Myocyte (in vitro differentiated cells): ENCODE measurements around the gene MAML1. TPM values are rescaled to one million over a fixed set of nuclear protein-coding genes. Genes with fewer than 3 reads are reported as not detected.
"Not testable (repeated sequence)": the region's sequence is repeated elsewhere in the genome, so short reads cannot be mapped to it uniquely, and the experiment has no call there.

ENCODE experiments used
- DNase-seq: peaks from one replicate; pipeline ENCODE4 v3.0.0-alpha.2; 2012; ENCODE audit warnings: low read depth
- polyA plus RNA-seq: library from polyadenylated mRNA; unstranded; fragments of >200 nt; gene quantifications from one replicate; pipeline ENCODE4 v1.2.1, GENCODE V29; 2012; ENCODE audit warnings: missing spikeins
- total RNA-seq: library from RNA; depleted of rRNA; stranded (reverse); fragments of >200 nt; gene quantifications from 2 replicates; pipeline ENCODE4 v1.2.3, GENCODE V29; 2014

MAML1 gene, protein sequence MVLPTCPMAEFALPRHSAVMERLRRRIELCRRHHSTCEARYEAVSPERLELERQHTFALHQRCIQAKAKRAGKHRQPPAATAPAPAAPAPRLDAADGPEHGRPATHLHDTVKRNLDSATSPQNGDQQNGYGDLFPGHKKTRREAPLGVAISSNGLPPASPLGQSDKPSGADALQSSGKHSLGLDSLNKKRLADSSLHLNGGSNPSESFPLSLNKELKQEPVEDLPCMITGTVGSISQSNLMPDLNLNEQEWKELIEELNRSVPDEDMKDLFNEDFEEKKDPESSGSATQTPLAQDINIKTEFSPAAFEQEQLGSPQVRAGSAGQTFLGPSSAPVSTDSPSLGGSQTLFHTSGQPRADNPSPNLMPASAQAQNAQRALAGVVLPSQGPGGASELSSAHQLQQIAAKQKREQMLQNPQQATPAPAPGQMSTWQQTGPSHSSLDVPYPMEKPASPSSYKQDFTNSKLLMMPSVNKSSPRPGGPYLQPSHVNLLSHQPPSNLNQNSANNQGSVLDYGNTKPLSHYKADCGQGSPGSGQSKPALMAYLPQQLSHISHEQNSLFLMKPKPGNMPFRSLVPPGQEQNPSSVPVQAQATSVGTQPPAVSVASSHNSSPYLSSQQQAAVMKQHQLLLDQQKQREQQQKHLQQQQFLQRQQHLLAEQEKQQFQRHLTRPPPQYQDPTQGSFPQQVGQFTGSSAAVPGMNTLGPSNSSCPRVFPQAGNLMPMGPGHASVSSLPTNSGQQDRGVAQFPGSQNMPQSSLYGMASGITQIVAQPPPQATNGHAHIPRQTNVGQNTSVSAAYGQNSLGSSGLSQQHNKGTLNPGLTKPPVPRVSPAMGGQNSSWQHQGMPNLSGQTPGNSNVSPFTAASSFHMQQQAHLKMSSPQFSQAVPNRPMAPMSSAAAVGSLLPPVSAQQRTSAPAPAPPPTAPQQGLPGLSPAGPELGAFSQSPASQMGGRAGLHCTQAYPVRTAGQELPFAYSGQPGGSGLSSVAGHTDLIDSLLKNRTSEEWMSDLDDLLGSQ
- 13.8 and 14.0 TPM in 2 replicates for total RNA-seq
- polyA plus RNA-seq, result 13.2 TPM

GRCh38 chr5:179732412-179732917 lies at the start of gene MAML1:
TSS of gene MAML1 (plus strand) at chr5:179732822. CDS start at chr5:179733113, 291 bp downstream.
- peak; percentile 100 for DNase-seq

DNA sequence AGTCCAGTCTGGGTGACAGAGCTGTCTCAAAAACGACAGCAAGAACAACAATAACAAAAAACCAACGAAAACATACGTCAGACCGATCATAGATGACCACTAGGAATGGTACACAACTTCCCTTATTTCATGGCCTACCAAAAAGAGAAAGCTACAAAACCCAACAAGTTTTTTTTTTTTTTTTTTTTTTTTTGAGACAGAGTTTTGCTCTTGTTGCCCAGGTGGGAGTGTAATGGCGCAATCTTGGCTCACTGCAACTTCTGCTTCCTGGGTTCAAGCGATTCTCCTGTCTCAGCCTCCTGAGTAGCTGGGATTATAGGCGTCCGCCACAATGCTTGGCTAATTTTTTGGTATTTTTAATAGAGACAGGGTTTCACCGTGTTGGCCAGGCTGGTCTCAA lies 43.4 kb upstream of the MAML1 start:
- not testable (repeated sequence) for DNase-seq

- DNase-seq, result no peak
These were observed 38.1 kb upstream of the MAML1 start for GRCh38 chr5:179694561-179694960.

- no peak for DNase-seq
These were observed 36.0 kb upstream of the MAML1 start for GRCh38 chr5:179696603-179697002.

DNA sequence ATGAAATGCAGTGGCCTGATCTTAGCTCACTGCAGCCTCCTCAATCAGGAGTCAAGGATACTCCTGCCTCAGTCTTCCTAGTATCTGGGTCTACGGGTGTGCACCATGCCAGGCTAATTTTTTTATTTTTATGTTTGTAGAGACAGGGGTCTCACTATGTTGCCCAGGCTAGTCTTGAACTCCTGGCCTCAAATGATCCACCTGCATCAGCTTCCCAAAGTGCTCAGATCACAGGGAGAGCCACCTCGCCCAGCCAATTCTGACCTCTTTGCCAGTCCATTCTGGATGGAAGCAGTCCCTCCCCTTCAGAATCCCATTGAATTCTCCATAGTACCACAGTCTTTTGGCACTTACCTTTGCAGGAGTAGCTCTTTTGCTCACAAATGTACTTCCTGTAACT lies 35.5 kb upstream of the MAML1 start:
- DNase-seq, result no peak

DNA sequence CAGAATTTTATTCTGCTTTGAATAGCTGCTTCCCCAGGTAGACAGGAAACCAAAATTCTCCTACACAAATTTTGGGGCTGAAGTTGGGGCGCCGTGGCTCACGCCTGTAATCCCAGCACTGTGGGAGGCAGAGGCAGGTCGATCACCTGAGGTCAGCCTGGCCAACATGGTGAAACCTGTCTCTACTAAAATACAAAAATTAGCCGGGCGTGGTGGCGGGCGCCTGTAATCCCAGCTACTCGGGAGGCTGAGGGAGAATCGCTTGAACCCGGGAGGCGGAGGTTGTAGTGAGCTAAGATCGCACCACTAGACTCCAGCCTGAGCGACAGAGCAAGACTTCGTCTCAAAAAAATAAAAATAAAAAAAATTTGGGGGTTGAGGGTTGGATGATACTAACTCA lies 35.1 kb upstream of the MAML1 start:
- DNase-seq, result not testable (repeated sequence)

DNA sequence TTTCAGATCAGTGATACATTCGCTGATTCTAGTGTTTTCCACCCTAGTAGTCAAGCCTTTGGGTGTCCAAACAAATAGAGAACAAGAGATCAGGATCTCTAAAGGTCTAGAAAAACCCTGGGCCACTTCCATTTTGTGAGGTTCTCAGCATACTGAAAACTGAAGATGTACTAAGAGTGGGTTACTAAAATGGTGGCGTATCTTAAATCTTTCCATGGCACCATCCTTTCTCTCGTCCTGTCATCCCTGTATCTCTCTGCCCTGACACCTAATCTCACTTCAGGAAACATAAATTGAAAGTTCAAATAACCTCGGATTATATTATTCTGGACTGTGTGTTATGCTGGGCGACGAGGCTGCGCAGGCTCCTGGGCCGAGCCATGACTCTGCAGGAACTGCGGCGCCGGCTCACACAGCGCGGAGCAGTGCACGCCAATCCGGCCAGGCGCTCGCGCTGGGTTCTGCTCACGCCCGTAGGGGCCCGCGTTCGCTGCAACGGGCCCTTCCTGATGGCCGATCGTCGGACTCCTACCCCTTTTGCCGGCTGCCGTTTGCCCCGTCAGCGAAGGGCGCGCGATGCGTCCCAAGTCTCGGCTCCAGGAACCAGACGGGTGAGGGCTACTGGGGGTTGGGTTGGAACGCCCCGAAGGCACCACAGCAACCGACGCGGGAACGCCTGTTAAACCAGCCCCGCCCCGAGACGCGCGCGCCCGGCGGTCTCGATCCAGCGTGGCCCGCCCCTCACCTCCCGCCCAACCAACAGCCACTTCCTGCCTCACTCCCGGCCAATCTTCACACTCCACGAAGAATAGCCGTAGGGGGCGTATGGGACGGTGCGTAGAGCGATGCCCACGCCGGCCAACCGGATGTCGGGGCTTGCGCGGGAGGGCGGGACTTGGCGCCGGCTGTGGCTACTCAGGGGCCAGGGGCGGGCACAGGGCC lies 34.4 kb upstream of the MAML1 start:
- DNase-seq, result peak; percentile 100

GRCh38 chr5:179698935-179699615 lies 33.5 kb upstream of the MAML1 start, which contains the start of gene CANX:
TSS of gene CANX (plus strand) at chr5:179698967. CDS start at chr5:179705682, 6,715 bp downstream.
- peak; percentile 41 for DNase-seq

- DNase-seq, result peak; percentile 64
These were observed 32.9 kb upstream of the MAML1 start for GRCh38 chr5:179699616-179700237.

DNA sequence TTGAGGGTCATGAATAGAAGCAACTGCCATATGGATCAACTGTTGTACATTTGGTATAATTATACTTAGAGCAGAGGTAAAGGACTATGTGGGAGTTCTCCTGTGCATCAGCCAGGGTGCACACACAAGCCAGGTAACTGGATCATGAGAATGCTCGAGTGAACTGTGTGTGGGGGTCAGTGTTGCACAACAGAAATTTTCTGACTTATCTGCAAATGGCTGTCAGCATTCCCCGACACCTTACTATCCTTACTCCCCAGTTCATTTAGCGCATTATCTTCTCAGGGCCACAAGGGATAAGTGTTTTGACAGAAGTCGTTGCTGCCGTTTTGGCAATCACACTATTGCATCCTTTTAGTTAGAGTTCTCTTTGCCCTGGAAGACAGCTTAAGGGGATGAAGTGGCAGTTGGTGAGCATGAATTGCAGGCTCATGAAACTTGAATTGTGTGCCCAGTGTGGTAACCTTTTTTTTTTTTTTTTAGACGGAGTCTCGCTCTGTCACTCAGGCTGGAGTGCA lies 32.2 kb upstream of the MAML1 start:
- no peak for DNase-seq

- no peak for DNase-seq
These were observed 16.3 kb upstream of the MAML1 start for GRCh38 chr5:179716286-179716685.

DNA sequence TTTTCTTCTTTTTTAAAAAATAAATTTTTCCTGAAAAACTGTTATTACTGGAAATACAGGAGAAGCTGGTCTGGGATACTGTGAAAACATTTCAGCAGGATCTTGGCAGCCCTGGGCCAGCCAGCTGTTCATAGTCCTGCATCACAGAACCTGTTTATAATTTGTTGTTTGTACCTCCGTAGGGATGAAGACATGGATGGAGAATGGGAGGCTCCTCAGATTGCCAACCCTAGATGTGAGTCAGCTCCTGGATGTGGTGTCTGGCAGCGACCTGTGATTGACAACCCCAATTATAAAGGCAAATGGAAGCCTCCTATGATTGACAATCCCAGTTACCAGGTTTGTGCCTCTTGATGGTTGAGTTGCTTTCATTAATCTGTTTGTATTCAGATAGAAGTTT lies 12.4 kb upstream of the MAML1 start:
- peak; percentile 18 for DNase-seq

DNA sequence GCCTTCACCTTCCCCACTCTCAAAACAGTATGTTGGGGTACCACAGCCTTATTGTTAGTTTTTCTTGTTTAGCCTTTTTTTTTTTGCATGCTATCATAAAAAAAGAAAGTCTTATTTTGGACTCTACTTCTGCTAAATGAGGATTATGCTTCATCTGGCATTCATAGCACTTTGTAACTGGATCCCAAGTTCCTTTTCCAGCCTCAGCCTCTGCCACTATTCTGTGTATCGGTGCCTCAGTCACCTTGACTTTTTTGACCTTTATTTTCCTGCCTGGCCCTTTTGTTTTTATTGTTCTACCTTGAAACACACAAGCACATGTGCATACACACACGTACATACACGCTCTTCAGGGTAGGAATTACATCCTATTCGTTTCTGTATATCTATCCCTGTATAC lies 8.5 kb upstream of the MAML1 start:
- no peak for DNase-seq

DNA sequence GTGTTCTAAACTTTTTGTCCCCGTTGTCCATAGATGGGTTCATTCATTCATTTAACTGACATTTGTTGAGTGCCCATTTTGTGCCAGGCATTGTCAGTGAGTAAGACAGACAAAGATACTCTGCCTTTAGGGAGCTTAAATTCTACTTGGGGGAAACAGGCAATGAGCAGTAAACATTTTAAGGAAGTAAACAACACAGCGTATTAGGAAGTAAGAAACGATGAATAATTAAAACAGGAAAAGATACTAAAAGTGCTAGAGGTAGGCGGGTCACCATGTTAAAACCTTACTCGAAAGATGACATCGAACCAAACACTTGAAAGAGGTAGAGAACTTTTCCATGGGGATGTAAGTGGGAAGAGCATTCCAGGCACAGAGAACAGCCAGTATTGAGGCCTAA lies 5.5 kb upstream of the MAML1 start:
- no peak for DNase-seq

DNA sequence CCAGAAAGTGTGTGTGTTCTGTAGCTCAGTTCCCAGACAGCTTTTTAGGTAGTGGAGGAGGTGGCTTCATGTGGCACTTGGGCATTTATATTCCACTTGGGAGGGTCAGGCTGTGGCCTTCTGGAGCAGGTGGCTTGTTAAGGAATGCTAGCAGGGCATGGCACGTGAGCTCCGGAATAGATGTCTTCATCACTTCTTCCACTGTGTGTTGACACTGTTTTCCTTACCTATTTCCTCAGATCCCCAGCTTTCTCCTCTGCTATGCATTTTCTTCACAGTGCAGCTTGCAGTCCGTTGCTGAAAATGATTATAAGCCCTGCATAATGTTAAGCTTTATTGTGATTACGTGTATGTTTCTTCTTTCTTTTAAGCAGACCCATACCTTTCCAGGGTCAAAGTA lies 3.3 kb upstream of the MAML1 start:
- peak; percentile 30 for DNase-seq

DNA sequence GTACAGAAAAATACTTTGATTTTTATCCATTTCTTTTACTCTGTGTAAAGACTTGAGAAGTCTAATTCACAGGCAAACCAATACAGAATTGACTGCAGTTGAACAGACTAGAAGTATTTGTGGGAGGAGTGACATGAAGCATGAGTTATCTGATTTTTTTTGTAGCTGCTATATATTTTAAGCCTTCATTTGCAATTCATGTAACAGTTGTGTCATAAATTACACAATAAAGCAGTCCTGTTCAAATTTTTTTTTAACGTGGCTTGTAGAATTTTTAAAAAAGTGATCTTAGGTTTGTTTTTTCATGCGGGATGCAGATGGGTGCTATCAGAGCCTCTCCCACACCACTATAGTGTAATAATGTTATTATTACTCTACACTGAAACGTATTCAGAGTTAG lies 2.9 kb upstream of the MAML1 start:
- DNase-seq, result no peak

DNA sequence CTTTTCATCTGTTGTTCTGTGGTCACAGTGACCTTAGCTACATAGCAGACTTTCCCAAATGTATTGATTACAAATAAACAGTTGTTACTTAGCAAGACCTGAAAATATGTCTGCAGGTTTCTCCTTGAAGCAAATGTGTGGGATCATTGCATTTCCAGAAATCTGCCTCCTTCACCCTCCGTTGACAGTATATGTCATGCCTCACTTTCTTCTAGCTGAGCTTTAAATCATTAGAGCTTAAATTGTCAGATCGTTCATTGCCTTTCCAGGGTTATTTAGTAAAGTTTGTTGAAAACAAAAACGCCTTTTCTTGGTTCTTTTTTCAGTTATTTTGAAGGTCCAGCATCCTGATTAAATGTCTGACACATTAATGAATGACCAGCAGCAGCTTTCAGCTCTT lies 2.3 kb upstream of the MAML1 start:
- no peak for DNase-seq

DNA sequence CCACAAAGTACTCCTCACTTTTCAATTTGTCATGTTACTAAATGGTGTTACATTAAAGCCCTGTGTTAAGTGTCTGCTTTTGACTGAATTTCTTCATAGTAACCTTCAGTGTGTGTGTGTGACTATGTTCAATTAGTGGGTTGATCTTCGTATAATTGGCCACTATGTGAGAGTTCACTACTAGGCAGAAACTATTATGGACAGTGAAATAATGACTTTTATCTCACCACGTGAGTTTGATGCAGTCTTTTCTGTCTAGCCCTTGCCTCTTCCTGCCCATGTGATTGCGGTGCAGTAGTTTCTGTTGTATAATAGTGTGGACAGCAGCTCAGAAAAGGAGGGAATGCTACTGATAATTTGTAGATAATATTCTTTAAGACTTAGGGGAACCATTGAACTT lies 1.8 kb upstream of the MAML1 start:
- DNase-seq, result no peak

GRCh38 chr5:179731791-179732411 lies 721 bp upstream of the MAML1 start:
- no peak for DNase-seq
